Activated B cell treated with CpG ODN at 0.5 μM for 24 hours (primary cell): ENCODE data around the gene NRCAM. TPM values are rescaled to one million over a fixed set of nuclear protein-coding genes. Genes with fewer than 3 reads are reported as not detected.

Experiments
- ATAC-seq: fragments of 200-7000 bp; cut with Tn5 transposase; one replicate; pipeline ENCODE4 v1.10.0; 2021; ENCODE audit warnings: low read depth, mild to moderate bottlenecking, moderate library complexity
- CTCF ChIA-PET: fragments of 350-600 bp; sonication (Branson Sonifier 250); formaldehyde crosslinking; loops from one replicate; lab custom pipeline; 2021; ENCODE audit warnings: antibody characterized with exemption; lab: Charles Lee
- POLR2A ChIA-PET: fragments of 350-600 bp; sonication (Branson Sonifier 250); formaldehyde crosslinking; loops from one replicate; lab custom pipeline; 2021; ENCODE audit warnings: antibody characterized with exemption; lab: Charles Lee
- DNase-seq: peaks from one replicate; pipeline ENCODE4 v3.0.0; 2022
- H3K27ac Mint-ChIP-seq: one replicate; pipeline ENCODE4 v1.8.0; 2020; ENCODE audit warnings: mixed read lengths
- H3K27me3 Mint-ChIP-seq: one replicate; pipeline ENCODE4 v1.8.0; 2021; ENCODE audit warnings: mixed read lengths
- H3K36me3 Mint-ChIP-seq: one replicate; pipeline ENCODE4 v1.8.0; 2021; ENCODE audit warnings: low read depth, mixed read lengths
- H3K4me1 Mint-ChIP-seq: one replicate; pipeline ENCODE4 v1.8.0; 2021; ENCODE audit warnings: mixed read lengths
- H3K4me3 Mint-ChIP-seq: one replicate; pipeline ENCODE4 v1.8.0; 2020; ENCODE audit warnings: mild to moderate bottlenecking, mixed read lengths
- H3K9me3 Mint-ChIP-seq: one replicate; pipeline ENCODE4 v1.8.0; 2020; ENCODE audit warnings: mixed read lengths
- CTCF ChIP-seq: fragments of 200-600 bp; IDR thresholded peaks from one replicate; pipeline ENCODE4 v1.8.0; 2022; ENCODE audit warnings: antibody characterized with exemption, mild to moderate bottlenecking
- intact Hi-C: fragments of 100-400 bp; cut with micrococcal nuclease; formaldehyde crosslinking; loops from one replicate; pipeline ENCODE4 v1.15.1; 2024
- total RNA-seq: library from RNA; stranded (reverse); gene quantifications from 2 replicates; pipeline ENCODE4 v1.2.3, GENCODE V29; 2022

Gene NRCAM
- total RNA-seq, 1 donor from 2014 or later: 2.2 TPM

- H3K4me3 Mint-ChIP-seq: no peak overlapping the region
- no peak for TF ChIP-seq CTCF
- DNase-seq (no peak), ATAC-seq (no peak)
- H3K27ac Mint-ChIP-seq: no peak overlapping the region
- peaks cover 4% of the 10 kb centered on the region for H3K27me3 Mint-ChIP-seq
- H3K9me3 Mint-ChIP-seq: no peaks in the 10 kb centered on the region
- intact Hi-C loops: no loop called here
- POLR2A ChIA-PET: interaction anchor here (0.5 to 0.6 kb wide), 2 partner anchors 41 to 361 kb away, joined by 4 to 5 read pairs; no protein-coding TSS in a partner anchor
- no peaks in the 10 kb centered on the region for H3K36me3 Mint-ChIP-seq
- H3K4me1 Mint-ChIP-seq: no peaks in the 10 kb centered on the region
- CTCF ChIA-PET: no interaction called here
Measured at GRCh38 chr7:108222236-108222892, 233.9 kb downstream of the NRCAM start.

GRCh38 chr7:108211382-108212201 lies 244.6 kb downstream of the NRCAM start:
- intact Hi-C loops: no loop called here
- no peak for TF ChIP-seq CTCF

GRCh38 chr7:108210796-108211195 lies 245.4 kb downstream of the NRCAM start:
- no peak for ATAC-seq
- H3K27me3 Mint-ChIP-seq: no peaks in the 10 kb centered on the region
- H3K9me3 Mint-ChIP-seq: peaks cover 5% of the 10 kb centered on the region
- intact Hi-C loops: no loop called here
- CTCF ChIA-PET: no interaction called here
- no peak overlapping the region for H3K27ac Mint-ChIP-seq
- DNase-seq: no peak
- POLR2A ChIA-PET: no interaction called here
- peaks cover 12% of the 10 kb centered on the region for H3K4me1 Mint-ChIP-seq
- TF ChIP-seq CTCF: no peak
- no peak overlapping the region for H3K4me3 Mint-ChIP-seq
- H3K36me3 Mint-ChIP-seq: no peaks in the 10 kb centered on the region

More at GRCh38 chr7:108211382-108212201, 244.6 kb downstream of the NRCAM start:
- Mint-ChIP-seq H3K4me3 (no peak overlapping the region), H3K9me3 (peaks cover 5% of the 10 kb centered on the region), H3K36me3 (no peaks in the 10 kb centered on the region), H3K27me3 (no peaks in the 10 kb centered on the region), H3K4me1 (peaks cover 12% of the 10 kb centered on the region), H3K27ac (peak overlapping the region; percentile 20)
- ChIA-PET CTCF (no interaction called here), POLR2A (no interaction called here)
- DNase-seq (no peak), ATAC-seq (peak; percentile 54)

- Mint-ChIP-seq H3K4me3 (no peak overlapping the region), H3K4me1 (peaks cover 3% of the 10 kb centered on the region), H3K27me3 (peaks cover 2% of the 10 kb centered on the region), H3K27ac (no peak overlapping the region), H3K36me3 (no peaks in the 10 kb centered on the region), H3K9me3 (no peaks in the 10 kb centered on the region)
- TF ChIP-seq CTCF: no peak
- intact Hi-C loops: no loop called here
- DNase-seq (no peak), ATAC-seq (no peak)
- ChIA-PET POLR2A (no interaction called here), CTCF (no interaction called here)
Measured at GRCh38 chr7:108205311-108205710, 250.9 kb downstream of the NRCAM start.

GRCh38 chr7:108204281-108204796 lies 251.9 kb downstream of the NRCAM start:
- no peaks in the 10 kb centered on the region for H3K9me3 Mint-ChIP-seq
- H3K4me1 Mint-ChIP-seq: peaks cover 3% of the 10 kb centered on the region
- ATAC-seq (no peak), DNase-seq (no peak)
- TF ChIP-seq CTCF: no peak
- no peaks in the 10 kb centered on the region for H3K36me3 Mint-ChIP-seq
- ChIA-PET CTCF (no interaction called here), POLR2A (no interaction called here)
- H3K4me3 Mint-ChIP-seq: no peak overlapping the region
- intact Hi-C loops: no loop called here
- no peak overlapping the region for H3K27ac Mint-ChIP-seq
- peaks cover 2% of the 10 kb centered on the region for H3K27me3 Mint-ChIP-seq
